Measurements from ENCODE around the gene ANOS1.

The ANOS1 gene

DNA sequence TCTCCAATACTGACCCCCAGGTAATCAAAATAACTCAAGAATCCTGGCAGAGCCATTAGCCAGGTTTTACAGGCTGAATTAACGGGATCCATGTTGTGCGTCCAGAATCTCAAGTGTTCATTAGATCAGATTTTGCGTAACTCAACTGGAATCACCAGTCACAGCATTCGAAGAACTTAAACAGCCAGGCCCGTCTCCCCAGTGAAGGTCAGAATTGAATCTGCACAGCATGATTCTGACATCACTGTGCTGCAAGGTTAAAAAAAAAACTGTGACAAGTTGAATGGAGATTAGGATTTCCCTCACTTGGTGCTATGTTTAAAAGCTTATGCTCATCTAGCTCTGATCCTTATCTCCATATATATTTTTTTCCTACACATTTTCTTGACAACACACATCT, 96.1 kb downstream of the ANOS1 start:
- Histone ChIP-seq H3K36me3 (ENCODE audit: insufficient read depth, insufficient read length, low read length) (no peaks in the 10 kb centered on the region), H3K4me1 (ENCODE audit: insufficient read depth, insufficient read length) (peaks cover 2% of the 10 kb centered on the region), H3K4me3 (ENCODE audit: insufficient read length, low read depth) (no peak overlapping the region), H3K9ac (ENCODE audit: insufficient read length, low read depth) (no peak overlapping the region), H3K9me3 (ENCODE audit: insufficient read depth, low read length) (no peaks in the 10 kb centered on the region), H3K27me3 (ENCODE audit: insufficient read depth, insufficient read length) (no peaks in the 10 kb centered on the region)
- no peak for DNase-seq (ENCODE audit: low read depth, low spot score)
- TF ChIP-seq YY1 (IDR thresholded peaks at IDR 0.05; ENCODE audit: insufficient read depth, insufficient read length), result no peak
- TF ChIP-seq ZNF274 (IDR thresholded peaks at IDR 0.05; ENCODE audit: low read depth, low read length), result no peak
- TF ChIP-seq SUZ12 (IDR thresholded peaks at IDR 0.05; ENCODE audit: extremely low read depth, insufficient read depth, insufficient read length), result no peak

GRCh38 chrX:8632924-8633323, 99.0 kb downstream of the ANOS1 start:
- Histone ChIP-seq H3K27me3 (ENCODE audit: insufficient read depth, insufficient read length) (no peaks in the 10 kb centered on the region), H3K4me1 (ENCODE audit: insufficient read depth, insufficient read length) (peaks cover 2% of the 10 kb centered on the region)
- DNase-seq (ENCODE audit: low read depth, low spot score), result no peak

DNA sequence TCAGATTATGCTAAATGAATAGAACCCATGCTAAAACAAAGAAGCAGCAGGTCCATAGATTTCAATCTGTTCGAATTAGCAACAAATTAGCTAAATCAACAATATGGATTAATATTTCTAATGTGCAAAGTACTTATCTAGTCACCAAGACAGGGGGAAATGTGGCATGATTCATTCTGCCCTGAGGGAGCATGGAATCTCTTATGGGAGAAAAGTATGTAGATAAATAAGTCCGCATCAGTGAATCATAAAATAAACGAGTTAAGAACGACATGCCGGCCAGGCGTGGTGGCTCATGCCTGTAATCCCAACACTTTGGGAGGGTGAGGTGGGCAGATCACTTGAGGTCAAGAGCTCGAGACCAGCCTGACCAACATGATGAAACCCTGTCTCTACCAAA, 102.1 kb downstream of the ANOS1 start:
- no peaks in the 10 kb centered on the region for H3K36me3 ChIP-seq (ENCODE audit: insufficient read depth, insufficient read length, low read length)
- no peak overlapping the region for H3K9ac ChIP-seq (ENCODE audit: insufficient read length, low read depth)
- H3K27me3 ChIP-seq (ENCODE audit: insufficient read depth, insufficient read length), result no peaks in the 10 kb centered on the region
- H3K4me1 ChIP-seq (ENCODE audit: insufficient read depth, insufficient read length), result no peaks in the 10 kb centered on the region
- no peak for DNase-seq (ENCODE audit: low read depth, low spot score)
- no peaks in the 10 kb centered on the region for H3K9me3 ChIP-seq (ENCODE audit: insufficient read depth, low read length)
- H3K4me3 ChIP-seq (ENCODE audit: insufficient read length, low read depth), result no peak overlapping the region
- no peak for TF ChIP-seq YY1 (IDR thresholded peaks at IDR 0.05; ENCODE audit: insufficient read depth, insufficient read length)
- TF ChIP-seq SUZ12 (IDR thresholded peaks at IDR 0.05; ENCODE audit: extremely low read depth, insufficient read depth, insufficient read length), result no peak
- TF ChIP-seq ZNF274 (IDR thresholded peaks at IDR 0.05; ENCODE audit: low read depth, low read length), result no peak

More at GRCh38 chrX:8632924-8633323, 99.0 kb downstream of the ANOS1 start:
- TF ChIP-seq SUZ12 (IDR thresholded peaks at IDR 0.05; ENCODE audit: extremely low read depth, insufficient read depth, insufficient read length), result no peak
- TF ChIP-seq ZNF274 (IDR thresholded peaks at IDR 0.05; ENCODE audit: low read depth, low read length), result no peak
- no peak for TF ChIP-seq YY1 (IDR thresholded peaks at IDR 0.05; ENCODE audit: insufficient read depth, insufficient read length)
- Histone ChIP-seq H3K36me3 (ENCODE audit: insufficient read depth, insufficient read length, low read length) (no peaks in the 10 kb centered on the region), H3K4me3 (ENCODE audit: insufficient read length, low read depth) (no peak overlapping the region), H3K9me3 (ENCODE audit: insufficient read depth, low read length) (no peaks in the 10 kb centered on the region), H3K9ac (ENCODE audit: insufficient read length, low read depth) (no peak overlapping the region)

DNA sequence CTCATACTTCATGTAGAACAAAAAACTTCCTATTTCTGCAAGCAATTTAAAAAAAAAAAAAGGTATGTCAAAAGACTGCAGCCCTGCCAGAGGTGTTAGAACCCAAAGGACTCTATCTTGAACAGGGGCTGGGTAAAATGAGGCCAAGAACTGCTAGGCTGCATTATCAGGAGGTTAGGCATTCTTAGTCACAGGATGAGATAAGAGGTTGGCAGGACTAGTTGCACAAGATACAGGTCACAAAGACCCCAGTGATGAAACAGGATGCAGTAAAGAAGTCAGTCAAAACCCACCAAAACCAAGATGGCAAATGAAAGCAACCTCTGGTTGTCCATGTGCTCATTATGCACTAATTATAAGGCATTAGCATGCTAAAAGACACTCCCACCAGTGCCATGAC, 104.1 kb downstream of the ANOS1 start:
- no peak for DNase-seq (ENCODE audit: low read depth, low spot score)
- no peak overlapping the region for H3K9ac ChIP-seq (ENCODE audit: insufficient read length, low read depth)
- no peaks in the 10 kb centered on the region for H3K27me3 ChIP-seq (ENCODE audit: insufficient read depth, insufficient read length)
- no peaks in the 10 kb centered on the region for H3K9me3 ChIP-seq (ENCODE audit: insufficient read depth, low read length)
- no peak overlapping the region for H3K4me3 ChIP-seq (ENCODE audit: insufficient read length, low read depth)
- no peaks in the 10 kb centered on the region for H3K4me1 ChIP-seq (ENCODE audit: insufficient read depth, insufficient read length)
- TF ChIP-seq SUZ12 (IDR thresholded peaks at IDR 0.05; ENCODE audit: extremely low read depth, insufficient read depth, insufficient read length), result no peak
- TF ChIP-seq YY1 (IDR thresholded peaks at IDR 0.05; ENCODE audit: insufficient read depth, insufficient read length), result no peak
- TF ChIP-seq ZNF274 (IDR thresholded peaks at IDR 0.05; ENCODE audit: low read depth, low read length), result no peak
- H3K36me3 ChIP-seq (ENCODE audit: insufficient read depth, insufficient read length, low read length), result no peaks in the 10 kb centered on the region

GRCh38 chrX:8607326-8607725, 124.6 kb downstream of the ANOS1 start:
- H3K9me3 ChIP-seq (ENCODE audit: insufficient read depth, low read length), result no peaks in the 10 kb centered on the region
- H3K4me1 ChIP-seq (ENCODE audit: insufficient read depth, insufficient read length), result no peaks in the 10 kb centered on the region
- TF ChIP-seq YY1 (IDR thresholded peaks at IDR 0.05; ENCODE audit: insufficient read depth, insufficient read length) (no peak), SUZ12 (IDR thresholded peaks at IDR 0.05; ENCODE audit: extremely low read depth, insufficient read depth, insufficient read length) (no peak), ZNF274 (IDR thresholded peaks at IDR 0.05; ENCODE audit: low read depth, low read length) (no peak)
- DNase-seq (ENCODE audit: low read depth, low spot score), result no peak
- H3K27me3 ChIP-seq (ENCODE audit: insufficient read depth, insufficient read length), result no peaks in the 10 kb centered on the region
- no peak overlapping the region for H3K4me3 ChIP-seq (ENCODE audit: insufficient read length, low read depth)
- H3K9ac ChIP-seq (ENCODE audit: insufficient read length, low read depth), result no peak overlapping the region
- no peaks in the 10 kb centered on the region for H3K36me3 ChIP-seq (ENCODE audit: insufficient read depth, insufficient read length, low read length)

GRCh38 chrX:8604131-8604530, 127.8 kb downstream of the ANOS1 start:
- TF ChIP-seq YY1 (IDR thresholded peaks at IDR 0.05; ENCODE audit: insufficient read depth, insufficient read length), result no peak
- TF ChIP-seq ZNF274 (IDR thresholded peaks at IDR 0.05; ENCODE audit: low read depth, low read length), result no peak
- no peak for TF ChIP-seq SUZ12 (IDR thresholded peaks at IDR 0.05; ENCODE audit: extremely low read depth, insufficient read depth, insufficient read length)
- H3K36me3 ChIP-seq (ENCODE audit: insufficient read depth, insufficient read length, low read length), result no peaks in the 10 kb centered on the region
- H3K4me3 ChIP-seq (ENCODE audit: insufficient read length, low read depth), result no peak overlapping the region
- DNase-seq (ENCODE audit: low read depth, low spot score), result no peak
- H3K9me3 ChIP-seq (ENCODE audit: insufficient read depth, low read length), result no peaks in the 10 kb centered on the region
- H3K9ac ChIP-seq (ENCODE audit: insufficient read length, low read depth), result no peak overlapping the region
- H3K27me3 ChIP-seq (ENCODE audit: insufficient read depth, insufficient read length), result no peaks in the 10 kb centered on the region
- H3K4me1 ChIP-seq (ENCODE audit: insufficient read depth, insufficient read length), result no peaks in the 10 kb centered on the region

DNA sequence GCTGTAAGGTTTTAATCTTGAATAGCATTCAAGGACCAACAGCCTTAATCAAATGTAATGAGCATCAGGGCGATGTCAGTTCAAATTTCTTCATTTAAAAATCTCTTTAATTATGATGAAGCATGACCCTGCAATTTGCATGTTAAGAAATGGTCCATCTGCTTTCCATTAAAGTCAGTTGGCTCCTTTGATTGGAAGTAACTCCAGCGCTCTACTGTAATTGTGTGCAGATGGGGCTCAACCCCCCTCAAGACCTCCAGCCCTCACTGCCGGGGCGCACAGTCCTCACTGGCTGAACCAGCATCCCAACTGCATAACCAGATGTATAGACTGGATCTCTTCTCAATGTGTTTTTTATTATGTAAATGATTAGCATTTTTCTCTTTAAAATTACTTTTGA, 140.4 kb downstream of the ANOS1 start:
- H3K9ac ChIP-seq (ENCODE audit: insufficient read length, low read depth), result no peak overlapping the region
- H3K9me3 ChIP-seq (ENCODE audit: insufficient read depth, low read length), result no peaks in the 10 kb centered on the region
- no peak overlapping the region for H3K4me3 ChIP-seq (ENCODE audit: insufficient read length, low read depth)
- H3K4me1 ChIP-seq (ENCODE audit: insufficient read depth, insufficient read length), result no peaks in the 10 kb centered on the region
- no peaks in the 10 kb centered on the region for H3K27me3 ChIP-seq (ENCODE audit: insufficient read depth, insufficient read length)
- H3K36me3 ChIP-seq (ENCODE audit: insufficient read depth, insufficient read length, low read length), result no peaks in the 10 kb centered on the region
- DNase-seq (ENCODE audit: low read depth, low spot score), result no peak
- TF ChIP-seq YY1 (IDR thresholded peaks at IDR 0.05; ENCODE audit: insufficient read depth, insufficient read length) (no peak), ZNF274 (IDR thresholded peaks at IDR 0.05; ENCODE audit: low read depth, low read length) (no peak), SUZ12 (IDR thresholded peaks at IDR 0.05; ENCODE audit: extremely low read depth, insufficient read depth, insufficient read length) (no peak)
